Stimulated activated CD8-positive, alpha-beta memory T cell treated with anti-CD3 and anti-CD28 coated beads, Interleukin-4, amount 100 ng/mL, for 1 hour (primary cell): ENCODE results near the gene SCYGR4.
"Not testable (repeated sequence)": the region's sequence is repeated elsewhere in the genome, so short reads cannot be mapped to it uniquely, and the experiment has no call there.

ENCODE experiments used
- DNase-seq, 2 donors: peaks; one replicate each; pipeline ENCODE4 v3.0.0-alpha.2; 2020; ENCODE audit warnings: low read depth in 2 of 2, low spot score in 1 of 2

The SCYGR4 gene

DNA sequence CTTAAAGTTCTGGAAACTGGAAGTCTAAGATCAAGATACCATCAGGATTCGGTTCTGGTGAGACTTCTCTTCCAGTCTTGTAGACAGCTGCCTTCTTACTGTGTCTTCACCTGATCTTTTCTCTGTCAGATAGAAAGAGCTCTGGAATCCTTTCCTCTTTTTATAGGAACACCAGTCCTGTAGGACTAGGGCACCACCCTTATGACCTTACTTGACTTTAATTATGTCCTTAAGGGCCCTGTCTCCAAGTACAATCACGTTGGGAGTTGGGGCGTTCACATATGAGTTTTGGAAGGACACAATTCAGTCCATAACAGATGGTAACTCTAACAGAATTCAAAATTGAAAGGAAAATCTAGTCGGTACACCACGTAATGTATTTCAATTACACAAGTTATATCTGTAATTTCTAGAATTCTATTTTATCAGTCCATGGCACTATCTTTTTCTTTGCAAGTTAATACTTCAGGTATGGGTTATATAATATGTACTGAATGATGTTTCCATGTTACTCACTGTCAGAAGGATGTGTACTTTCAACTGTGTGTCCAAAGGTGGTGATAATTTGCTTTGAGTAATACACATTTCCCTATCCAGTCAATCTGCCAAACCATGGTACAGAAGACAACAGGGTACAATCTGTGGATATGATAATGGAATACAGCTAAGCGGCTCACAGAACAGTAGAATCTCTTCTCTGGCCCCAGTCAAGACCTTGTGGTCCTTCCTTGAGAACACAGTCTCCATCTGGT, 48.1 kb downstream of the SCYGR4 start:
- no peak for DNase-seq

- DNase-seq: not testable (repeated sequence)
Measured at GRCh38 chr2:227666631-227667170, 49.4 kb downstream of the SCYGR4 start, which contains the start of gene SCYGR5. TSS of gene SCYGR5 (plus strand) at chr2:227666804. CDS start at chr2:227666804, 0 bp downstream.
